ENCODE measurements around the gene PDCD1LG2. TPM values are rescaled to one million over a fixed set of nuclear protein-coding genes. Genes with fewer than 3 reads are reported as not detected.

Gene PDCD1LG2
- total RNA-seq, 1 experiment from 2014 or later: not detected

DNA sequence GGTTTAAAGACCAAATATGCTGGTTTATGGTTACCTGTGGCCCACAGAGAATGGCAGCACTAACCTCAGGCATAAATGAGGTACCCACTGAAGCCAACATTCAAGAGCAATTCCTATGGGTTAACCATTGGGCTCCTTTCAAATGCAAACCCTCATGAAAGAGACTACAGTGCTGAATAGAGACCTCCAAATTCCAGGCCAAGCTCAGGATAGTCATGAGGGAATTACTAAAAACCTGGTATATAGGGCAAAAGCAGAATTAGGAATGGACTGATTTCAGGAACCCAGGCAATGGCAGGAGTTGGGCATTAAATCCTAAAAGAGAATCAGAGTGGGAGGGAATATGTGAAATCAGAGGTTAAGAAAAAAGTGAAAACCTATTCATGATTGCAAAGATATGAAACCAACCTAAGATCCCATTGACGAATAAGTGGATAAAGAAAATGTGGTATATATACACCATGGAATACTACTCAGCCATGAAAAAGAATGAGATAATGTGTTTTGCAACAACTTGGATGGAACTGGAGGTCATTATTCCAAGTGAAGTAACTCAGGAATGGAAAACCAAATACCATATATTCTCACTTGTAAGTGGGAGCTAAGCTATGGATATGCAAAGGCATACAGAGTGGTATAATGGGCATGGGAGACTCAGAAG is 51.6 kb downstream of the PDCD1LG2 start:
- Mint-ChIP-seq H3K36me3 (ENCODE audit: insufficient read depth in 1 of 3, low read depth in 3 of 3) (no peaks in the 10 kb centered on the region), H3K27ac (no peak overlapping the region), H3K27me3 (ENCODE audit: low read depth) (peaks cover 62% of the 10 kb centered on the region), H3K9me3 (peaks cover 0 to 6% of the 10 kb centered on the region in 2 experiments; a peak in 2 of 5 replicates), H3K4me1 (peaks cover 3 to 9% of the 10 kb centered on the region in 2 experiments; a peak in 3 of 4 replicates), H3K4me3 (no peak overlapping the region)
- no peaks in the 10 kb centered on the region for H3K79me1 ChIP-seq (ENCODE audit: insufficient read depth, low read depth, low read length, poor library complexity, severe bottlenecking)
- no peak overlapping the region for H3K9ac ChIP-seq (ENCODE audit: extremely low read depth, insufficient read length, low read length)
- no peak overlapping the region for H3K4ac ChIP-seq (ENCODE audit: low read depth, low read length)
- no peak overlapping the region for H2BK5ac ChIP-seq (ENCODE audit: insufficient read length, low read length)
- H3K56ac ChIP-seq (ENCODE audit: insufficient read length, low read depth, low read length): no peak overlapping the region
- no peaks in the 10 kb centered on the region for H3K79me2 ChIP-seq (ENCODE audit: insufficient read depth, low read length)
- H3K27me3 ChIP-seq (ENCODE audit: insufficient read depth, low read length): no peaks in the 10 kb centered on the region; the same call in 1 of the 2 replicates
- H4K5ac ChIP-seq (ENCODE audit: insufficient read length, low read depth, low read length): no peak overlapping the region
- H3K27ac ChIP-seq (ENCODE audit: insufficient read length, low read depth, low read length): no peak overlapping the region
- no peaks in the 10 kb centered on the region for H3K4me1 ChIP-seq (ENCODE audit: insufficient read depth, low read length)
- no peak overlapping the region for H2BK15ac ChIP-seq (ENCODE audit: low read depth, low read length)
- no peaks in the 10 kb centered on the region for H4K20me1 ChIP-seq (ENCODE audit: control insufficient read depth, insufficient read depth, insufficient read length)
- no peak overlapping the region for H3T11ph ChIP-seq (ENCODE audit: low read length)
- H3K23me2 ChIP-seq (ENCODE audit: insufficient read length, low read depth, low read length, poor library complexity, severe bottlenecking): no peaks in the 10 kb centered on the region
- no peak for DNase-seq
- H2AFZ ChIP-seq (ENCODE audit: low read length): no peak overlapping the region
- no peak overlapping the region for H3K18ac ChIP-seq (ENCODE audit: insufficient read length, low read depth, low read length)
- TF ChIP-seq, protein P1, sequence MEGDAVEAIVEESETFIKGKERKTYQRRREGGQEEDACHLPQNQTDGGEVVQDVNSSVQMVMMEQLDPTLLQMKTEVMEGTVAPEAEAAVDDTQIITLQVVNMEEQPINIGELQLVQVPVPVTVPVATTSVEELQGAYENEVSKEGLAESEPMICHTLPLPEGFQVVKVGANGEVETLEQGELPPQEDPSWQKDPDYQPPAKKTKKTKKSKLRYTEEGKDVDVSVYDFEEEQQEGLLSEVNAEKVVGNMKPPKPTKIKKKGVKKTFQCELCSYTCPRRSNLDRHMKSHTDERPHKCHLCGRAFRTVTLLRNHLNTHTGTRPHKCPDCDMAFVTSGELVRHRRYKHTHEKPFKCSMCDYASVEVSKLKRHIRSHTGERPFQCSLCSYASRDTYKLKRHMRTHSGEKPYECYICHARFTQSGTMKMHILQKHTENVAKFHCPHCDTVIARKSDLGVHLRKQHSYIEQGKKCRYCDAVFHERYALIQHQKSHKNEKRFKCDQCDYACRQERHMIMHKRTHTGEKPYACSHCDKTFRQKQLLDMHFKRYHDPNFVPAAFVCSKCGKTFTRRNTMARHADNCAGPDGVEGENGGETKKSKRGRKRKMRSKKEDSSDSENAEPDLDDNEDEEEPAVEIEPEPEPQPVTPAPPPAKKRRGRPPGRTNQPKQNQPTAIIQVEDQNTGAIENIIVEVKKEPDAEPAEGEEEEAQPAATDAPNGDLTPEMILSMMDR (conservative IDR thresholded peaks at IDR 0.05): no peak
- H2BK120ac ChIP-seq (ENCODE audit: low read depth, low read length, poor library complexity, severe bottlenecking): no peak overlapping the region
- no peak overlapping the region for H3K4me2 ChIP-seq (ENCODE audit: insufficient read depth, insufficient read length, low read length)
- no CpG with 5 or more reads among the region's 1 CpG for WGBS (ENCODE audit: extremely low coverage, insufficient read length, low lambda C conversion rate)
- no peak overlapping the region for H3K23ac ChIP-seq (ENCODE audit: insufficient read length, low read depth, low read length)
- H4K8ac ChIP-seq (replicated peaks; ENCODE audit: insufficient read length, low read depth, low read length): no peak overlapping the region
- H3K9me3 ChIP-seq (ENCODE audit: control insufficient read depth, low read depth, low read length): no peaks in the 10 kb centered on the region
- H2AK5ac ChIP-seq (ENCODE audit: insufficient read length, low read length): no peak overlapping the region
- no peak overlapping the region for H2BK12ac ChIP-seq (ENCODE audit: insufficient read length, low read depth, low read length)
- no peak overlapping the region for H3K14ac ChIP-seq (ENCODE audit: insufficient read depth, low read length)
- no peak overlapping the region for H2BK20ac ChIP-seq (ENCODE audit: low read depth, low read length, poor library complexity, severe bottlenecking)
- no peak overlapping the region for H4K91ac ChIP-seq (ENCODE audit: insufficient read length, low read depth, low read length)
